COR-L47 (cell line): ENCODE measurements around the gene RET.
"Not testable (repeated sequence)": the region's sequence is repeated elsewhere in the genome, so short reads cannot be mapped to it uniquely, and the experiment has no call there.

ENCODE experiments used
- DNase-seq: peaks from one replicate; lab custom pipeline; 2025; lab: John Stamatoyannopoulos, UW

The RET gene

GRCh38 chr10:43078175-43078985 lies 1.5 kb downstream of the RET start:
- DNase-seq, result no peak

GRCh38 chr10:43078986-43079273 lies 2.1 kb downstream of the RET start:
- DNase-seq, result no peak

GRCh38 chr10:43079856-43080255 lies 3.0 kb downstream of the RET start:
- no peak for DNase-seq

- DNase-seq, result no peak
Measured at GRCh38 chr10:43082087-43082486, 5.2 kb downstream of the RET start.

- DNase-seq, result no peak
Measured at GRCh38 chr10:43082746-43083145, 5.9 kb downstream of the RET start.

GRCh38 chr10:43083764-43084163 lies 6.9 kb downstream of the RET start:
- no peak for DNase-seq

- DNase-seq, result no peak
Measured at GRCh38 chr10:43084812-43085211, 7.9 kb downstream of the RET start.

- DNase-seq, result no peak
Measured at GRCh38 chr10:43086321-43086942, 9.6 kb downstream of the RET start.

GRCh38 chr10:43089519-43089918 lies 12.7 kb downstream of the RET start:
- no peak for DNase-seq

GRCh38 chr10:43090188-43090587 lies 13.3 kb downstream of the RET start:
- no peak for DNase-seq

- no peak for DNase-seq
Measured at GRCh38 chr10:43090664-43091063, 13.8 kb downstream of the RET start.

GRCh38 chr10:43091846-43092245 lies 15.0 kb downstream of the RET start:
- DNase-seq, result no peak

- no peak for DNase-seq
Measured at GRCh38 chr10:43093423-43094076, 16.7 kb downstream of the RET start.

- DNase-seq, result no peak
Measured at GRCh38 chr10:43094085-43094484, 17.2 kb downstream of the RET start.

GRCh38 chr10:43099339-43099738 lies 22.5 kb downstream of the RET start:
- not testable (repeated sequence) for DNase-seq

- no peak for DNase-seq
Measured at GRCh38 chr10:43099928-43100327, 23.1 kb downstream of the RET start.

GRCh38 chr10:43100366-43100765 lies 23.5 kb downstream of the RET start:
- no peak for DNase-seq

GRCh38 chr10:43102063-43102828 lies 25.4 kb downstream of the RET start:
- DNase-seq, result no peak

- DNase-seq, result peak; percentile 64
Measured at GRCh38 chr10:43105102-43105955, 28.5 kb downstream of the RET start.

GRCh38 chr10:43105956-43106229 lies 29.0 kb downstream of the RET start:
- DNase-seq, result no peak

GRCh38 chr10:43106256-43107091 lies 29.6 kb downstream of the RET start:
- DNase-seq, result no peak
